Measurements from ENCODE around the gene PALLD.
"Not testable (repeated sequence)": the region's sequence is repeated elsewhere in the genome, so short reads cannot be mapped to it uniquely, and the experiment has no call there.

PALLD gene

GRCh38 chr4:168713253-168713652 lies 216.4 kb downstream of the PALLD start:
- DNase-seq: no peak

GRCh38 chr4:168715896-168716295 lies 219.0 kb downstream of the PALLD start:
- no peak for DNase-seq

- DNase-seq: no peak
Observed at GRCh38 chr4:168716406-168717129, 219.7 kb downstream of the PALLD start.

GRCh38 chr4:168717847-168718246 lies 221.0 kb downstream of the PALLD start:
- DNase-seq: no peak

GRCh38 chr4:168719725-168720124 lies 222.9 kb downstream of the PALLD start:
- no peak for DNase-seq

GRCh38 chr4:168720396-168720900 lies 223.6 kb downstream of the PALLD start:
- DNase-seq: no peak

GRCh38 chr4:168722391-168722790 lies 225.5 kb downstream of the PALLD start:
- no peak for DNase-seq

GRCh38 chr4:168723020-168723419 lies 226.2 kb downstream of the PALLD start:
- DNase-seq: no peak

- DNase-seq: no peak
Observed at GRCh38 chr4:168723569-168723968, 226.7 kb downstream of the PALLD start.

GRCh38 chr4:168724243-168724642 lies 227.4 kb downstream of the PALLD start:
- DNase-seq: no peak

- no peak for DNase-seq
Observed at GRCh38 chr4:168724686-168725411, 228.0 kb downstream of the PALLD start.

- DNase-seq: no peak
Observed at GRCh38 chr4:168725930-168726329, 229.1 kb downstream of the PALLD start.

GRCh38 chr4:168727181-168727580 lies 230.3 kb downstream of the PALLD start:
- not testable (repeated sequence) for DNase-seq

- no peak for DNase-seq
Observed at GRCh38 chr4:168731006-168731636, 234.3 kb downstream of the PALLD start.

GRCh38 chr4:168731706-168732414 lies 235.0 kb downstream of the PALLD start:
- no peak for DNase-seq

GRCh38 chr4:168732714-168733113 lies 235.9 kb downstream of the PALLD start:
- DNase-seq: no peak

GRCh38 chr4:168734703-168735678 lies 238.1 kb downstream of the PALLD start:
- no peak for DNase-seq

GRCh38 chr4:168735735-168736134 lies 238.9 kb downstream of the PALLD start:
- DNase-seq: no peak

GRCh38 chr4:168736860-168737805 lies 240.3 kb downstream of the PALLD start:
- no peak for DNase-seq

- DNase-seq: no peak
Observed at GRCh38 chr4:168737806-168738172, 240.9 kb downstream of the PALLD start.

- DNase-seq: no peak
Observed at GRCh38 chr4:168739886-168740285, 243.0 kb downstream of the PALLD start.

Data from activated CD4-positive, alpha-beta T cell treated with anti-CD3 and anti-CD28 coated beads for 1 hour (primary cell).